RWPE1 (cell line): ENCODE results near the gene CTXND1.
A peak's percentile ranks its signal among the peaks of the same experiment; 100 is the strongest.

Source experiments
- CTCF ChIA-PET: fragments of 350-600 bp; sonication (Branson Sonifier 250); formaldehyde crosslinking; extraction: SDS; loops from one replicate; lab custom pipeline; 2021; lab: Yijun Ruan, JAX
- POLR2A ChIA-PET: fragments of 400-600 bp; formaldehyde crosslinking; extraction: SDS; loops from one replicate; lab custom pipeline; 2020; ENCODE audit warnings: antibody characterized with exemption; ENCODE audit not compliant: low non-redundant PET; lab: Yijun Ruan, JAX
- DNase-seq: peaks from one replicate; pipeline ENCODE4 v3.0.0; 2012; ENCODE audit warnings: low spot score
- H3K27ac ChIP-seq: fragments of 450-650 bp; 2 replicates; pipeline ENCODE4 v1.5.1; 2017
- CTCF ChIP-seq: fragments of 450-650 bp; conservative IDR thresholded peaks from 2 replicates; pipeline ENCODE4 v1.5.1; 2017; ENCODE audit warnings: low read depth, mild to moderate bottlenecking

The CTXND1 gene

GRCh38 chr15:80208758-80209734, 43.0 kb downstream of the CTXND1 start:
- CTCF ChIA-PET: no interaction called here
- H3K27ac ChIP-seq: no peak overlapping the region
- TF ChIP-seq CTCF: no peak
- POLR2A ChIA-PET: no interaction called here
- DNase-seq: no peak

DNA sequence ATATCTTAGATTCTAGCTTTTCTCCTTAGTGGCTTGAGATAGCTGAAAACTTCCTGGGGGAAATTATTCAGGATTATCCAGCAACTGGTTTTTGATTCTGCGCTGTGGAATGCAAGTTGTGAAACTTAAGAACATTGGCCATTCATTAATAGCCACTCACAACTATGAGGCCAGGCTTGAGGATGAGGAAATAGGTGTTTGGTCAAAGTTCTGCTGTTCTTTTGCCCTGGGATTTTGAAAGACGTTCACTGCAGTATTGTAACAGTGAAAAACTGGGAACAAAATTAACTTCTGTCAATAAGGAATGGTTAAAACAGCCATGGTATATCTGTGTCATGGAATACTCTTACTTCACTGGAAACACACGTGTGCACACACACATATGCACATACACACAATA, 44.1 kb downstream of the CTXND1 start:
- ChIA-PET CTCF (interaction anchor here (0.6 kb wide), 1 partner anchor 1025 kb away, joined by 6 read pairs; no protein-coding TSS in a partner anchor), POLR2A (no interaction called here)
- DNase-seq: peak; percentile 19

DNA sequence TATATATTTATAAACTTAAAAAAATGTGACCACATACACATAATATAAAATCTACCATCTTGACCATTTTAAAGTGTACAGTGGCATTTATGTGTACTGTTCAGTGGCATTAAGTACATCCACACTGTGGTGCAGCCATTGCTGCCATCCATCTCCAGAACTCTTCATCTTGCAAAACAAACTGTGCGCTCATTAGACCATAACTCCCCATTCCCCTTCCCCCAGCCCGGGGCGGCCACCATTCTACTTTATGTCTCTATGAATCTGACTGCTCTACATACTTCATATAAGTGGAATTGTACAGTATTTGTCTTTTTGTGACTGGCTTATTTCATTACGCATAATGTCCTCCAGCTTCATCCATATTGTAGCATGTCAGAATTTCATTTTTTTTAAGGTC, 47.8 kb downstream of the CTXND1 start:
- TF ChIP-seq CTCF: no peak
- DNase-seq: no peak
- no peak overlapping the region for H3K27ac ChIP-seq
- ChIA-PET CTCF (no interaction called here), POLR2A (no interaction called here)

More for the DNA sequence above, 44.1 kb downstream of the CTXND1 start:
- H3K27ac ChIP-seq: no peak overlapping the region
- TF ChIP-seq CTCF: no peak

DNA sequence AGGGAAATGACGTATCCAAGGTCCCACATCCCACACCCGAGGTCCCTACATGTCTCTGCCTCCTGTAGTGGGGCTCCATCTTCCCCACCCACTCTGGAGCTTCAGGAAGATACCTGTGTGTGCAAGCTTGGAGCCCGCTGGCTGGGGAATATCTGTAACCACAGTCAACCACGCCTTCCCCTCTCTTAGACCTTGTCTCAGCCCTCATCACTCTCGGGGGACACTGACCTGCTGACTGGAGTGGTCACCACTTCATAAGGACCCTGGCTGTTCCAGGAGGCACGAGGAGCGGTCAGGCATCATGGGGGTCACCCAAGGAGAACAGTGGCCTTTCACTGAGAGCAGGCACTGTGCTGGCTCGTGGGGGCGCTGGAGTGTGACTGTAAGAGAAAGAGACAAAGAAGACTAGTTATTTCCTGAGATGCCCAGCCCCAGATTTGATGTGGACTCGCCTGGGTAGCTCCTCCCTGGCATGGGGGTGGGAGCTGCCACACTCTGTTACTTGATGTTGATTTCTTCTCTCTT, 48.6 kb downstream of the CTXND1 start:
- TF ChIP-seq CTCF: no peak
- POLR2A ChIA-PET: no interaction called here
- CTCF ChIA-PET: interaction anchor here (0.6 to 0.7 kb wide), 2 partner anchors 34 to 107 kb away, joined by 3 to 4 read pairs; no protein-coding TSS in a partner anchor
- H3K27ac ChIP-seq: peak overlapping the region; percentile 38
- no peak for DNase-seq

- ChIA-PET CTCF (interaction anchor here (0.6 to 0.7 kb wide), 3 partner anchors 35 to 107 kb away, joined by 3 to 4 read pairs (median 3); no protein-coding TSS in a partner anchor), POLR2A (no interaction called here)
- DNase-seq: peak; percentile 91
- no peak for TF ChIP-seq CTCF
- H3K27ac ChIP-seq: peak overlapping the region; percentile 38
These were observed 49.2 kb downstream of the CTXND1 start for GRCh38 chr15:80202641-80203360.

GRCh38 chr15:80202016-80202315, 50.0 kb downstream of the CTXND1 start:
- ChIA-PET POLR2A (no interaction called here), CTCF (no interaction called here)
- TF ChIP-seq CTCF: no peak
- DNase-seq: no peak
- peak overlapping the region; percentile 38 for H3K27ac ChIP-seq
